ENCODE data around the gene SLCO2A1.

SLCO2A1 gene

GRCh38 chr3:134035836-134036235, 6.1 kb upstream of the SLCO2A1 start:
- DNase-seq (ENCODE audit: low read depth in 4 of 4, low spot score in 1 of 4): no peak

GRCh38 chr3:134034005-134034785, 4.5 kb upstream of the SLCO2A1 start:
- no peak for DNase-seq (ENCODE audit: low read depth in 4 of 4, low spot score in 1 of 4)

GRCh38 chr3:134033315-134033996, 3.7 kb upstream of the SLCO2A1 start:
- DNase-seq (ENCODE audit: low read depth in 4 of 4, low spot score in 1 of 4): no peak

GRCh38 chr3:134031348-134031915, 1.7 kb upstream of the SLCO2A1 start:
- DNase-seq (ENCODE audit: low read depth in 4 of 4, low spot score in 1 of 4): no peak

GRCh38 chr3:134030379-134031347, 938 bp upstream of the SLCO2A1 start:
- DNase-seq (ENCODE audit: low read depth in 4 of 4, low spot score in 1 of 4): no peak

- no peak for DNase-seq (ENCODE audit: low read depth in 4 of 4, low spot score in 1 of 4)
These were observed 430 bp downstream of the SLCO2A1 start for GRCh38 chr3:134029256-134029733.

- no peak for DNase-seq (ENCODE audit: low read depth in 4 of 4, low spot score in 1 of 4)
These were observed 1.1 kb downstream of the SLCO2A1 start for GRCh38 chr3:134028486-134029255.

GRCh38 chr3:134027631-134028030, 2.1 kb downstream of the SLCO2A1 start:
- DNase-seq (ENCODE audit: low read depth in 4 of 4, low spot score in 1 of 4): no peak

GRCh38 chr3:134020135-134020680, 9.5 kb downstream of the SLCO2A1 start:
- no peak for DNase-seq (ENCODE audit: low read depth in 4 of 4, low spot score in 1 of 4)

- DNase-seq (ENCODE audit: low read depth in 4 of 4, low spot score in 1 of 4): no peak
These were observed 10.9 kb downstream of the SLCO2A1 start for GRCh38 chr3:134018850-134019249.

GRCh38 chr3:134018406-134018805, 11.3 kb downstream of the SLCO2A1 start:
- DNase-seq (ENCODE audit: low read depth in 4 of 4, low spot score in 1 of 4): no peak

- no peak for DNase-seq (ENCODE audit: low read depth in 4 of 4, low spot score in 1 of 4)
These were observed 12.2 kb downstream of the SLCO2A1 start for GRCh38 chr3:134017490-134017889.

- DNase-seq (ENCODE audit: low read depth in 4 of 4, low spot score in 1 of 4): no peak
These were observed 15.5 kb downstream of the SLCO2A1 start for GRCh38 chr3:134014270-134014669.

- DNase-seq (ENCODE audit: low read depth in 4 of 4, low spot score in 1 of 4): no peak
These were observed 16.4 kb downstream of the SLCO2A1 start for GRCh38 chr3:134013280-134013679.

GRCh38 chr3:134009345-134010000, 20.3 kb downstream of the SLCO2A1 start:
- DNase-seq (ENCODE audit: low read depth in 4 of 4, low spot score in 1 of 4): no peak

GRCh38 chr3:134008630-134009156, 21.0 kb downstream of the SLCO2A1 start:
- DNase-seq (ENCODE audit: low read depth in 4 of 4, low spot score in 1 of 4): no peak

GRCh38 chr3:134007819-134008218, 21.9 kb downstream of the SLCO2A1 start:
- DNase-seq (ENCODE audit: low read depth in 4 of 4, low spot score in 1 of 4): no peak

- no peak for DNase-seq (ENCODE audit: low read depth in 4 of 4, low spot score in 1 of 4)
These were observed 24.9 kb downstream of the SLCO2A1 start for GRCh38 chr3:134004841-134005240.

GRCh38 chr3:134003066-134003465, 26.7 kb downstream of the SLCO2A1 start:
- DNase-seq (ENCODE audit: low read depth in 4 of 4, low spot score in 1 of 4): no peak
